Measurements from ENCODE around the gene CD2BP2.

CD2BP2 gene

GRCh38 chr16:30355144-30355953 lies at the start of gene CD2BP2:
CD2BP2 (minus strand) TSS chr16:30355308; CDS start chr16:30354681, 627 bp downstream.
- peak within 1 kb of the TSS; percentile 94 for H3K4me3 ChIP-seq (ENCODE audit: control insufficient read depth, low read depth, low read length)
- peak; percentile 100 for DNase-seq (ENCODE audit: low read depth)
- peak; percentile 2 for TF ChIP-seq CTCF (conservative IDR thresholded peaks at IDR 0.05; ENCODE audit: control insufficient read depth, insufficient read depth, low read depth, low read length)

GRCh38 chr16:30401768-30402425 lies 46.8 kb upstream of the CD2BP2 start:
- no peak for TF ChIP-seq CTCF (conservative IDR thresholded peaks at IDR 0.05; ENCODE audit: control insufficient read depth, insufficient read depth, low read depth, low read length)
- no peak for DNase-seq (ENCODE audit: low read depth)
- H3K4me3 ChIP-seq (ENCODE audit: control insufficient read depth, low read depth, low read length) = no peak overlapping the region

GRCh38 chr16:30399435-30400186 lies 44.5 kb upstream of the CD2BP2 start:
- no peak for DNase-seq (ENCODE audit: low read depth)
- H3K4me3 ChIP-seq (ENCODE audit: control insufficient read depth, low read depth, low read length) = peak overlapping the region; percentile 69
- TF ChIP-seq CTCF (conservative IDR thresholded peaks at IDR 0.05; ENCODE audit: control insufficient read depth, insufficient read depth, low read depth, low read length) = no peak

GRCh38 chr16:30398661-30399434 lies 43.7 kb upstream of the CD2BP2 start:
- no peak for TF ChIP-seq CTCF (conservative IDR thresholded peaks at IDR 0.05; ENCODE audit: control insufficient read depth, insufficient read depth, low read depth, low read length)
- no peak overlapping the region for H3K4me3 ChIP-seq (ENCODE audit: control insufficient read depth, low read depth, low read length)
- no peak for DNase-seq (ENCODE audit: low read depth)

- DNase-seq (ENCODE audit: low read depth) = no peak
- no peak for TF ChIP-seq CTCF (conservative IDR thresholded peaks at IDR 0.05; ENCODE audit: control insufficient read depth, insufficient read depth, low read depth, low read length)
- no peak overlapping the region for H3K4me3 ChIP-seq (ENCODE audit: control insufficient read depth, low read depth, low read length)
Observed at GRCh38 chr16:30397776-30398660, 42.9 kb upstream of the CD2BP2 start.
